GM12864 (cell line): ENCODE results near the gene NSUN7.

Experiments
- DNase-seq: peaks from one replicate; pipeline ENCODE4 v3.0.0-alpha.2; 2011; ENCODE audit warnings: low read depth
- H3K4me3 ChIP-seq: 2 replicates; pipeline ENCODE4 v1.5.1; 2011; ENCODE audit warnings: mild to moderate bottlenecking, low read depth, low read length, control low read depth
- CTCF ChIP-seq: IDR thresholded peaks from 2 replicates; pipeline ENCODE4 v1.5.1; 2011; ENCODE audit warnings: low read depth, mild to moderate bottlenecking, moderate library complexity, low read length, control low read depth, inconsistent platforms; ENCODE audit errors: missing control alignments

NSUN7 gene

GRCh38 chr4:40750461-40751258 is 905 bp downstream of the NSUN7 start:
- DNase-seq, result no peak
- peak overlapping the region; percentile 60; the same call in 1 of the 2 replicates for H3K4me3 ChIP-seq
- TF ChIP-seq CTCF, result no peak

- no peak overlapping the region for H3K4me3 ChIP-seq
- no peak for DNase-seq
- no peak for TF ChIP-seq CTCF
These were observed 5.9 kb downstream of the NSUN7 start for GRCh38 chr4:40755616-40756015.

- peak; percentile 83 for DNase-seq
- no peak for TF ChIP-seq CTCF
- no peak overlapping the region for H3K4me3 ChIP-seq
These were observed 13.5 kb downstream of the NSUN7 start for GRCh38 chr4:40763228-40763716.

- no peak overlapping the region for H3K4me3 ChIP-seq
- TF ChIP-seq CTCF, result no peak
- no peak for DNase-seq
These were observed 19.5 kb downstream of the NSUN7 start for GRCh38 chr4:40769266-40769665.

- no peak overlapping the region for H3K4me3 ChIP-seq
- no peak for TF ChIP-seq CTCF
- DNase-seq, result no peak
These were observed 28.3 kb downstream of the NSUN7 start for GRCh38 chr4:40778090-40778489.

GRCh38 chr4:40782876-40783275 is 33.1 kb downstream of the NSUN7 start:
- H3K4me3 ChIP-seq, result no peak overlapping the region
- DNase-seq, result no peak
- TF ChIP-seq CTCF, result no peak

- H3K4me3 ChIP-seq, result no peak overlapping the region
- DNase-seq, result no peak
- TF ChIP-seq CTCF, result no peak
These were observed 36.0 kb downstream of the NSUN7 start for GRCh38 chr4:40785727-40786126.
